GM23338 (cell line): Measurements from ENCODE around the gene PUDP. TPM values are rescaled to one million over a fixed set of nuclear protein-coding genes. Genes with fewer than 3 reads are reported as not detected.

Source experiments
- ATAC-seq: fragments of 200-7000 bp; cut with Tn5 transposase; 3 replicates; pipeline ENCODE4 v1.9.1; 2020
- DNase-seq: peaks from one replicate; pipeline ENCODE4 v3.0.0-alpha.2; 2015; ENCODE audit warnings: low spot score
- H2AFZ ChIP-seq: fragments of 200-600 bp; sonication (generic); 2 replicates; pipeline ENCODE4 v1.8.0; 2016; ENCODE audit warnings: antibody characterized with exemption, mild to moderate bottlenecking, moderate library complexity
- H3F3A ChIP-seq: fragments of 200-600 bp; sonication (generic); replicated peaks from 2 replicates; pipeline ENCODE4 v1.8.0; 2017; ENCODE audit warnings: antibody characterized with exemption, mixed run types, low read depth
- H3K27ac ChIP-seq: fragments of 200-600 bp; sonication (generic); 2 replicates; pipeline ENCODE4 v1.6.1; 2016; ENCODE audit warnings: low read depth
- H3K27me3 ChIP-seq: fragments of 200-600 bp; sonication (generic); 2 replicates; pipeline ENCODE4 v1.8.0; 2016; ENCODE audit warnings: mild to moderate bottlenecking, mixed run types, moderate library complexity; ENCODE audit not compliant: insufficient read depth
- H3K36me3 ChIP-seq: fragments of 200-600 bp; sonication (generic); 2 replicates; pipeline ENCODE4 v1.8.0; 2016; ENCODE audit warnings: mild to moderate bottlenecking; ENCODE audit not compliant: insufficient read depth
- H3K4me1 ChIP-seq: fragments of 200-600 bp; sonication (generic); 2 replicates; pipeline ENCODE4 v1.8.0; 2016; ENCODE audit warnings: mild to moderate bottlenecking, moderate library complexity; ENCODE audit not compliant: insufficient read depth
- H3K4me2 ChIP-seq: fragments of 200-600 bp; sonication (generic); 2 replicates; pipeline ENCODE4 v1.7.1; 2017; ENCODE audit warnings: mixed run types
- H3K4me3 ChIP-seq: fragments of 200-600 bp; sonication (generic); 2 replicates; pipeline ENCODE4 v1.6.1; 2016; ENCODE audit warnings: mixed run types
- H3K79me2 ChIP-seq: fragments of 200-600 bp; sonication (generic); replicated peaks from 2 replicates; pipeline ENCODE4 v1.8.0; 2017; ENCODE audit warnings: mild to moderate bottlenecking; ENCODE audit not compliant: insufficient read depth
- H3K9me2 ChIP-seq: fragments of 200-600 bp; sonication (generic); 2 replicates; pipeline ENCODE4 v1.8.0; 2017; ENCODE audit not compliant: insufficient read depth
- H4K20me1 ChIP-seq: fragments of 200-600 bp; sonication (generic); replicated peaks from 2 replicates; pipeline ENCODE4 v1.8.0; 2017; ENCODE audit warnings: mild to moderate bottlenecking; ENCODE audit not compliant: insufficient read depth
- H3K27ac Mint-ChIP-seq: 2 replicates; pipeline ENCODE4 v1.8.0; 2020; ENCODE audit warnings: inconsistent platforms, mild to moderate bottlenecking, moderate library complexity, mixed read lengths
- H3K27me3 Mint-ChIP-seq: 3 replicates; pipeline ENCODE4 v1.8.0; 2022; ENCODE audit warnings: low read depth, mild to moderate bottlenecking, moderate library complexity, mixed read lengths, inconsistent platforms; ENCODE audit not compliant: insufficient read depth, poor library complexity
- H3K36me3 Mint-ChIP-seq: 3 replicates; pipeline ENCODE4 v1.8.0; 2021; ENCODE audit warnings: low read depth, mild to moderate bottlenecking, inconsistent platforms, moderate library complexity, mixed read lengths
- H3K4me1 Mint-ChIP-seq: 3 replicates; pipeline ENCODE4 v1.8.0; 2020; ENCODE audit warnings: mild to moderate bottlenecking, inconsistent platforms, mixed read lengths
- H3K4me3 Mint-ChIP-seq: 3 replicates; pipeline ENCODE4 v1.8.0; 2021; ENCODE audit warnings: moderate library complexity, mild to moderate bottlenecking, inconsistent platforms, mixed read lengths
- H3K9me3 Mint-ChIP-seq: 3 replicates; pipeline ENCODE4 v1.8.0; 2020; ENCODE audit warnings: moderate library complexity, mild to moderate bottlenecking, inconsistent platforms, mixed read lengths
- ETS1 ChIP-seq: IDR thresholded peaks from 2 replicates; pipeline ENCODE4 v1.6.1; 2016; ENCODE audit warnings: antibody characterized with exemption
- EZH2 ChIP-seq: fragments of 200-600 bp; sonication (generic); IDR thresholded peaks from one replicate; pipeline ENCODE4 v1.8.0; 2017; ENCODE audit warnings: antibody characterized with exemption, mild to moderate bottlenecking, low read depth; ENCODE audit not compliant: unreplicated experiment
- EZH2phosphoT487 ChIP-seq: fragments of 200-600 bp; sonication (generic); IDR thresholded peaks from one replicate; pipeline ENCODE4 v1.8.1; 2018; ENCODE audit warnings: antibody characterized with exemption; ENCODE audit not compliant: unreplicated experiment
- NANOG ChIP-seq: IDR thresholded peaks from 2 replicates; pipeline ENCODE4 v1.6.1; 2016; ENCODE audit warnings: antibody characterized with exemption, borderline replicate concordance
- ZNF114 ChIP-seq: fragments of 250-450 bp; sonication (Bioruptor Pico); IDR thresholded peaks from 2 replicates; pipeline ENCODE4 v1.5.0; 2020; ENCODE audit warnings: mild to moderate bottlenecking, moderate library complexity
- ZNF462 ChIP-seq: fragments of 250-450 bp; sonication (Bioruptor Pico); IDR thresholded peaks from 2 replicates; pipeline ENCODE4 v1.5.0; 2020; ENCODE audit warnings: mild to moderate bottlenecking, moderate library complexity
- polyA plus RNA-seq: library from polyadenylated mRNA; unstranded; fragments of >200 nt; fragmentation: Nextera tagmentation; extraction: Ambion mirVana; gene quantifications from 2 replicates; pipeline ENCODE4 v1.2.1, GENCODE V29; 2016
- total RNA-seq: library from RNA; depleted of rRNA; stranded (reverse); fragments of >200 nt; shearing (Covaris generic); gene quantifications from 2 replicates; pipeline ENCODE4 v1.2.3, GENCODE V29; 2014

PUDP gene
- total and polyA plus RNA-seq, 2 experiments from 2014 or later, result 17.2 to 22.4 TPM

GRCh38 chrX:7109838-7110793 is 37.8 kb downstream of the PUDP start:
- no peak overlapping the region for H2AFZ ChIP-seq
- Mint-ChIP-seq H3K27me3 (peaks cover 3% of the 10 kb centered on the region), H3K4me3 (no peak overlapping the region), H3K4me1 (peaks cover 21% of the 10 kb centered on the region), H3K27ac (peak overlapping the region; percentile 46; the same call in 1 of the 2 replicates), H3K9me3 (no peaks in the 10 kb centered on the region; the same call in 2 of the 3 replicates), H3K36me3 (peaks cover 5% of the 10 kb centered on the region; the same call in 1 of the 3 replicates)
- no peaks in the 10 kb centered on the region for H3F3A ChIP-seq
- H3K36me3 ChIP-seq, result no peaks in the 10 kb centered on the region
- H3K27me3 ChIP-seq, result no peaks in the 10 kb centered on the region
- H4K20me1 ChIP-seq, result no peaks in the 10 kb centered on the region
- peaks cover 11% of the 10 kb centered on the region; the same call in 1 of the 2 replicates for H3K4me1 ChIP-seq
- no peaks in the 10 kb centered on the region for H3K9me2 ChIP-seq
- no peaks in the 10 kb centered on the region for H3K79me2 ChIP-seq
- H3K4me2 ChIP-seq, result 0 out of 2 replicates have a peak overlapping the region, but pooled peaks have one; percentile 38
- TF ChIP-seq NANOG, result no peak
- no peak for TF ChIP-seq ZNF114
- no peak for TF ChIP-seq EZH2
- TF ChIP-seq EZH2phosphoT487, result no peak
- TF ChIP-seq ZNF462 (CRISPR knock-in tag), result no peak
- TF ChIP-seq ETS1, result no peak
- no peak overlapping the region for H3K4me3 ChIP-seq
- peak; percentile 62 for ATAC-seq
- H3K27ac ChIP-seq, result no peak overlapping the region
- DNase-seq, result no peak
